ENCODE results near the gene GOSR1. TPM values are rescaled to one million over a fixed set of nuclear protein-coding genes. Genes with fewer than 3 reads are reported as not detected.

Gene GOSR1
- total RNA-seq, 5 donors from 2014 or later (not counting 1 experiment from before 2014, with no cell fraction given): 47.7 to 56.3 (median 49.6) TPM

DNA sequence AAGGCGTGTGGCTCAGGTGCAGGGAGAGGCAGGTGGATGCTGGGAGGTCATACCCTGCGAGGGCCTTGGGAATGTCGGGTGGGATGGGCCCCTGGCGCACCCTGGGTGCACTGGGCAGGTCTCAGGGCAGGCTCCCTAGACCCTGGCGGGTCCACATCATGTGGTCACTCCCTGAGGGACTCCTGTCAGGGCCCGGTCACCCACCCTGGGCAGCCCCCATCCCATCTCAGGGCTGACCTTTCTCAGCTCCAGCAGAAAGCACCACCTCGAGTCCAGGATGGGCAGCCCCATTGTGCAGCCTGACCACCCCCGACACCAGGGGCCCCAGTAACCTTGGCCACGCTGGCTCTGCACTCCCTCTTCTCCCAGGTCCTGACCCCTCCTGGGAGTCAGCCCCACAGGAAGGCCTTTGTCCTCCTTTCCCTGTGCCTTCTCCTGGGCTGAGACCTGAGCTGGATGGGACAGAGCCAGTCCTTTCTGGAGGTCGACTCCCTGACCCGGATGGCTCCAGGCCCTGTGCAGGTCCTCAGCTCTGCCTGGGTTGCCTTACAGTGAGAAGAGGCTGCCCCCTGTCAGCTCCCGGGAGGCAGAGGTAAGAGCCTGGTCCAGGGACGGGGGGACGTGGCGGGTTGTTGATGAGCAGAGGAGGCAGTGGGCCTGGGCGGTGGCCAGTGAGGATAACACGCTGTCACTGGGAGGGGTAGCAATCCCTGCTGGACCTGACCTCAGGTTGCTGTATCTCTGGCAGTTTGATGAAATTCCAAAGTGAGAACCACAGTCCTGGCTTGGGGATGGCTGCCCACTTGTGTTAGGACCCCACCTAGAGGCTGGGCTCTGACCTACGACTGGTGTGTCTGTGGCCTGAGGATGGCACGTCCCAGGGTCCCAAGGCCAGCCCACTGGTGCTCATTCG, 77.9 kb downstream of the GOSR1 start:
- peak in 2 of 35 experiments; percentile 5 to 8 for DNase-seq
- CTCF ChIA-PET: no interaction called here

GRCh38 chr17:30555942-30556341, 78.7 kb downstream of the GOSR1 start:
- H3K27ac Mint-ChIP-seq: no peak overlapping the region
- Histone ChIP-seq H3K9me3 (no peaks in the 10 kb centered on the region), H3K27me3 (replicated peaks in 1 of 2; ENCODE audit: control insufficient read depth in 2 of 2, extremely low read depth in 1 of 2, insufficient read depth in 2 of 2, low read length in 1 of 2) (peaks cover 0 to 12% of the 10 kb centered on the region in 2 experiments), H3K4me3 (ENCODE audit: control insufficient read depth in 1 of 2, extremely low read depth in 1 of 2, low read length in 1 of 2) (no peak overlapping the region), H3K36me3 (ENCODE audit: control insufficient read depth in 2 of 2, extremely low read depth in 1 of 2, insufficient read depth in 1 of 2, low read length in 1 of 2) (no peaks in the 10 kb centered on the region), H3K27ac (ENCODE audit: low read length) (no peak overlapping the region), H3K4me1 (ENCODE audit: control insufficient read depth in 1 of 2, extremely low read depth in 1 of 2, insufficient read depth in 2 of 2, low read length in 2 of 2) (peaks cover 0 to 1% of the 10 kb centered on the region in 2 experiments)
- DNase-seq (no peak), ATAC-seq (replicated peaks in 1 of 4) (no peak)
- H3K27me3 Mint-ChIP-seq: no peaks in the 10 kb centered on the region
- 79% methylated on average over 4 of the region's 5 CpGs for WGBS (ENCODE audit: insufficient coverage)
- POLR2A ChIA-PET: no interaction called here
- CTCF ChIA-PET: no interaction called here
- no peaks in the 10 kb centered on the region for H3K36me3 Mint-ChIP-seq
- H3K4me1 Mint-ChIP-seq: peaks cover 0 to 9% (median 0%) of the 10 kb centered on the region in 3 donors
- H3K4me3 Mint-ChIP-seq: no peak overlapping the region
- no peaks in the 10 kb centered on the region for H3K9me3 Mint-ChIP-seq

More for the DNA sequence above, 77.9 kb downstream of the GOSR1 start:
- Mint-ChIP-seq H3K27ac (no peak overlapping the region), H3K4me1 (peaks cover 0 to 16% (median 0%) of the 10 kb centered on the region in 3 donors), H3K36me3 (peaks cover 6% of the 10 kb centered on the region), H3K27me3 (no peaks in the 10 kb centered on the region), H3K4me3 (no peak overlapping the region), H3K9me3 (no peaks in the 10 kb centered on the region)
- Histone ChIP-seq H3K36me3 (ENCODE audit: control insufficient read depth in 2 of 2, extremely low read depth in 1 of 2, insufficient read depth in 1 of 2, low read length in 1 of 2) (no peaks in the 10 kb centered on the region), H3K9me3 (no peaks in the 10 kb centered on the region), H3K4me1 (ENCODE audit: control insufficient read depth in 1 of 2, extremely low read depth in 1 of 2, insufficient read depth in 2 of 2, low read length in 2 of 2) (peaks cover 0 to 4% of the 10 kb centered on the region in 2 experiments), H3K27me3 (replicated peaks in 1 of 2; ENCODE audit: control insufficient read depth in 2 of 2, extremely low read depth in 1 of 2, insufficient read depth in 2 of 2, low read length in 1 of 2) (peaks cover 0 to 4% of the 10 kb centered on the region in 2 experiments), H3K27ac (ENCODE audit: low read length) (no peak overlapping the region), H3K4me3 (ENCODE audit: control insufficient read depth in 1 of 2, extremely low read depth in 1 of 2, low read length in 1 of 2) (no peak overlapping the region)
- ATAC-seq (replicated peaks in 1 of 4): no peak
- POLR2A ChIA-PET: no interaction called here
- 90% methylated on average over 19 of the region's 20 CpGs for WGBS (ENCODE audit: insufficient coverage)

GRCh38 chr17:30556374-30557332, 79.4 kb downstream of the GOSR1 start:
- ATAC-seq (replicated peaks in 1 of 4): no peak
- WGBS (ENCODE audit: insufficient coverage): 83% methylated on average over 25 of the region's 26 CpGs
- peaks cover 0 to 12% of the 10 kb centered on the region in 2 experiments for H3K27me3 ChIP-seq (replicated peaks in 1 of 2; ENCODE audit: control insufficient read depth in 2 of 2, extremely low read depth in 1 of 2, insufficient read depth in 2 of 2, low read length in 1 of 2)
- Mint-ChIP-seq H3K4me1 (peaks cover 0 to 4% (median 0%) of the 10 kb centered on the region in 3 donors), H3K9me3 (no peaks in the 10 kb centered on the region), H3K27ac (no peak overlapping the region), H3K4me3 (no peak overlapping the region), H3K36me3 (no peaks in the 10 kb centered on the region), H3K27me3 (no peaks in the 10 kb centered on the region)
- no peak overlapping the region for H3K27ac ChIP-seq (ENCODE audit: low read length)
- no peak overlapping the region for H3K4me3 ChIP-seq (ENCODE audit: control insufficient read depth in 1 of 2, extremely low read depth in 1 of 2, low read length in 1 of 2)
- no peaks in the 10 kb centered on the region for H3K36me3 ChIP-seq (ENCODE audit: control insufficient read depth in 2 of 2, extremely low read depth in 1 of 2, insufficient read depth in 1 of 2, low read length in 1 of 2)
- no peaks in the 10 kb centered on the region for H3K4me1 ChIP-seq (ENCODE audit: control insufficient read depth in 1 of 2, extremely low read depth in 1 of 2, insufficient read depth in 2 of 2, low read length in 2 of 2)
- DNase-seq: peak in 1 of 35 experiments; percentile 10
- POLR2A ChIA-PET: no interaction called here
- CTCF ChIA-PET: no interaction called here
- H3K9me3 ChIP-seq: no peaks in the 10 kb centered on the region

DNA sequence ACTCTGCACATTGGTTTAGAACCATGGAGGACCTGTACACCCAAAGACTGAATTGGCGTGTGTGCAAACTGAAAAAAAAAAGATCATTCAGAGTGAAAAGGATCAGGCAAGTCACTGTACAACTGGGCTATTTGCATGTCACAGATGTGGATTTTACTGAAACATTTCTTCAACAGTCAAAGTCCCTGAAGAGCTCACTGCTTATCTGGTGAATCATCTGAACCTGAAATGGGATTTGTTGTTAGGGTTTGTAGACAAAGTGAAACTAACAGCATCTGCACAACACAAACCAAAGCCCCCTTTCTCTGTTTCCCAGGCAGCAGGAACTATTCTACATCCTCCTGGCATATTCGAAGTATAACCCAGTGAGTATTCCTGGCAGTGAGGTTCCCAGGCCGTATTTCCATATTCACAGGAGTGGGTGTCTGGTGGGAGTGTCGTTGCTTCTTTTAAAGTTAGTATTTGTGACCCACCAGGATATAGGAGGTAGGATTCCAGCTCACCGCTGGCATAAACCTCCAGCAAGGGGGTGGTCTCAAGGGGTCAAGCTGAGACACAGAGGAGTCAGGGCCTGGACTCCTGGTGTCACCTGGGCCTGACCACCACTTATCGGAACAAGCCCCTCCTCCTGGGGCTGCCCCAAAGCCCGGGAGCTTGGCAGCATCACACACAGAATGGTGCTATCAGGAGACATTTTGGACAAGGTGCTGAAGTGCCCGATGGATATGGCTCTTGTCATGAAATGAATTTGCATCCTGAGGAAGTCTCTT, 80.9 kb downstream of the GOSR1 start:
- POLR2A ChIA-PET: interaction anchor here in 1 of 2 donors (0.9 kb wide), 1 partner anchor 536 kb away, joined by 3 read pairs; no protein-coding TSS in a partner anchor
- CTCF ChIA-PET: no interaction called here
- H3K4me3 ChIP-seq (ENCODE audit: control insufficient read depth in 1 of 2, extremely low read depth in 1 of 2, low read length in 1 of 2): no peak overlapping the region
- Mint-ChIP-seq H3K27me3 (no peaks in the 10 kb centered on the region), H3K9me3 (no peaks in the 10 kb centered on the region), H3K4me3 (no peak overlapping the region), H3K4me1 (peaks cover 0 to 3% (median 0%) of the 10 kb centered on the region in 3 donors), H3K36me3 (no peaks in the 10 kb centered on the region), H3K27ac (no peak overlapping the region)
- WGBS (ENCODE audit: insufficient coverage): 46% methylated on average over 3 of the region's 8 CpGs
- peaks cover 0 to 15% of the 10 kb centered on the region in 2 experiments for H3K27me3 ChIP-seq (replicated peaks in 1 of 2; ENCODE audit: control insufficient read depth in 2 of 2, extremely low read depth in 1 of 2, insufficient read depth in 2 of 2, low read length in 1 of 2)
- no peaks in the 10 kb centered on the region for H3K4me1 ChIP-seq (ENCODE audit: control insufficient read depth in 1 of 2, extremely low read depth in 1 of 2, insufficient read depth in 2 of 2, low read length in 2 of 2)
- ATAC-seq (replicated peaks in 1 of 4) (no peak), DNase-seq (no peak)
- H3K9me3 ChIP-seq: no peaks in the 10 kb centered on the region
- no peaks in the 10 kb centered on the region for H3K36me3 ChIP-seq (ENCODE audit: control insufficient read depth in 2 of 2, extremely low read depth in 1 of 2, insufficient read depth in 1 of 2, low read length in 1 of 2)
- no peak overlapping the region for H3K27ac ChIP-seq (ENCODE audit: low read length)

DNA sequence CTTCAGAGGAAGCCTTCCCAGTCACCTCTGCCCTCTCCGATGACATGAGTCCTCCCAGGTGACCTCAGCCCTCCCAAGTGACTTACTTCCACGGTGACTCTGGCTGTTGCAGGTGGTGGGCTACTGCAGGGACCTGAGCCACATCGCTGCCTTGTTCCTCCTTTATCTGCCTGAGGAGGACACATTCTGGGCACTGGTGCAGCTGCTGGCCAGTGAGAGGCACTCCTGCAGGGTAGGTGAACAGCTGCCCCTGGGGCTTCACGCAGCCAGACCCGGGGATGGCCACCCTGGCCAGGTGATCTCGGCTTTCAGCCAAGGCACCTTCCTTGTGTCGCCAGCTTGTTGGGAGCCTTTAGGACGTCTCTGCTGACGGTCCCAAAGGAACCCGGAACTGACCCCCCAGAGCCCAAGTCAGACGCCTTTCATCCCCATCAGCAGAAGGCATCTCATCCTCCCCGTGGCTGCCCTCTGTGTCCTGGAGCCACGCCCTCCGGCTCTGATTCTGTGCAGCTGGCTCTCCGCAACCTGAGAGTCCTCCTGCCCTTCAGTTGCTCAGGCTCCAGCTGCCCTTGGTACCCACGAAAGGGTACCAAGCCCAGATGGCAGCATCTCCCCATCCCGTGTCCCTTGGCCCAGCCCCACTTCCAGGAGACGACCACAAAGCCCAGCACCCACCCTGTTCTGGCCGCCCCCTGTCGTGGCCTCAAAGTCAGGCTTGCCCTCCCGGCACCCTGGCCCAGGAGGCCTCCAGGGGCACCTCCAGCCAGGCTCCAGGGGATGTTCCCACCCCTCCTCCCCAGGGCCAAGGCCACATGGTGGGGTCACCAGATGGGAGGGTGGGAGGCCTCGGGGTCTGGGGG, 81.7 kb downstream of the GOSR1 start:
- Histone ChIP-seq H3K36me3 (ENCODE audit: control insufficient read depth in 2 of 2, extremely low read depth in 1 of 2, insufficient read depth in 1 of 2, low read length in 1 of 2) (no peaks in the 10 kb centered on the region), H3K27ac (ENCODE audit: low read length) (no peak overlapping the region), H3K4me3 (ENCODE audit: control insufficient read depth in 1 of 2, extremely low read depth in 1 of 2, low read length in 1 of 2) (no peak overlapping the region), H3K9me3 (no peaks in the 10 kb centered on the region), H3K4me1 (ENCODE audit: control insufficient read depth in 1 of 2, extremely low read depth in 1 of 2, insufficient read depth in 2 of 2, low read length in 2 of 2) (no peaks in the 10 kb centered on the region), H3K27me3 (replicated peaks in 1 of 2; ENCODE audit: control insufficient read depth in 2 of 2, extremely low read depth in 1 of 2, insufficient read depth in 2 of 2, low read length in 1 of 2) (peaks cover 0 to 16% of the 10 kb centered on the region in 2 experiments)
- Mint-ChIP-seq H3K27me3 (no peaks in the 10 kb centered on the region), H3K27ac (no peak overlapping the region), H3K4me3 (no peak overlapping the region), H3K4me1 (peaks cover 0 to 3% (median 0%) of the 10 kb centered on the region in 3 donors), H3K9me3 (no peaks in the 10 kb centered on the region), H3K36me3 (no peaks in the 10 kb centered on the region)
- ChIA-PET CTCF (no interaction called here), POLR2A (no interaction called here)
- 90% methylated on average over 12 of the region's 22 CpGs for WGBS (ENCODE audit: insufficient coverage)
- ATAC-seq (replicated peaks in 1 of 4) (no peak), DNase-seq (peak in 2 of 35 experiments; percentile 1 to 12)
